WTC11 (cell line): Measurements from ENCODE around the gene GABRG3. TPM values are rescaled to one million over a fixed set of nuclear protein-coding genes. Genes with fewer than 3 reads are reported as not detected.

Experiments used
- ATAC-seq: fragments of 200-7000 bp; cut with Tn5 transposase; 2 replicates; pipeline ENCODE4 v1.10.0; 2021; ENCODE audit warnings: mild to moderate bottlenecking, moderate library complexity
- CTCF ChIA-PET: fragments of 300-600 bp; sonication (Branson Sonifier 250); formaldehyde crosslinking; loops from one replicate; lab custom pipeline; 2021; ENCODE audit warnings: antibody characterized with exemption; lab: Charles Lee
- POLR2A ChIA-PET: fragments of 350-600 bp; sonication (Branson Sonifier 250); formaldehyde crosslinking; loops from one replicate; lab custom pipeline; 2021; ENCODE audit warnings: antibody characterized with exemption; lab: Charles Lee
- DNase-seq: peaks from one replicate; pipeline ENCODE4 v3.0.0; 2021; ENCODE audit warnings: low spot score
- H3K27ac Mint-ChIP-seq: 2 replicates; pipeline ENCODE4 v1.8.0; 2021; ENCODE audit warnings: mixed read lengths
- H3K27me3 Mint-ChIP-seq: 2 replicates; pipeline ENCODE4 v1.8.0; 2021; ENCODE audit warnings: low read depth, mild to moderate bottlenecking, moderate library complexity, mixed read lengths
- H3K36me3 Mint-ChIP-seq: 2 replicates; pipeline ENCODE4 v1.8.0; 2021; ENCODE audit warnings: mixed read lengths
- H3K4me1 Mint-ChIP-seq: 2 replicates; pipeline ENCODE4 v1.8.0; 2022; ENCODE audit warnings: mixed read lengths
- H3K4me3 Mint-ChIP-seq: 2 replicates; pipeline ENCODE4 v1.8.0; 2021; ENCODE audit warnings: mild to moderate bottlenecking, moderate library complexity, mixed read lengths
- H3K9me3 Mint-ChIP-seq: 2 replicates; pipeline ENCODE4 v1.8.0; 2021; ENCODE audit warnings: mixed read lengths
- ATF3 ChIP-seq: sonication (generic); formaldehyde crosslinking; conservative IDR thresholded peaks from 2 replicates; pipeline ENCODE4 v1.8.1; 2022; ENCODE audit warnings: mild to moderate bottlenecking, missing genetic modification reagents
- E2F5 ChIP-seq: sonication (generic); formaldehyde crosslinking; IDR thresholded peaks from 2 replicates; pipeline ENCODE4 v1.8.1; 2022; ENCODE audit warnings: mild to moderate bottlenecking, moderate library complexity, missing genetic modification reagents
- ELF4 ChIP-seq: sonication (generic); formaldehyde crosslinking; IDR thresholded peaks from 2 replicates; pipeline ENCODE4 v1.8.1; 2022; ENCODE audit warnings: low read depth, mild to moderate bottlenecking, moderate library complexity, missing genetic modification reagents
- ETV6 ChIP-seq: sonication (generic); formaldehyde crosslinking; IDR thresholded peaks from 2 replicates; pipeline ENCODE4 v1.8.1; 2022; ENCODE audit warnings: mild to moderate bottlenecking, missing genetic modification reagents
- GABPB1 ChIP-seq: sonication (generic); formaldehyde crosslinking; IDR thresholded peaks from 2 replicates; pipeline ENCODE4 v1.8.1; 2023; ENCODE audit warnings: mild to moderate bottlenecking, missing genetic modification reagents
- JUN ChIP-seq: sonication (generic); formaldehyde crosslinking; IDR thresholded peaks from 2 replicates; pipeline ENCODE4 v1.8.0; 2023; ENCODE audit warnings: mild to moderate bottlenecking, missing genetic modification reagents
- MXD4 ChIP-seq: fragments of 250-450 bp; sonication (Bioruptor Pico); IDR thresholded peaks from 2 replicates; pipeline ENCODE4 v1.8.0; 2021; ENCODE audit warnings: mild to moderate bottlenecking, moderate library complexity, borderline replicate concordance
- MYBL2 ChIP-seq: sonication (generic); formaldehyde crosslinking; IDR thresholded peaks from 2 replicates; pipeline ENCODE4 v1.8.1; 2023; ENCODE audit warnings: mild to moderate bottlenecking, moderate library complexity, missing genetic modification reagents
- NR2C2 ChIP-seq: sonication (generic); formaldehyde crosslinking; IDR thresholded peaks from 2 replicates; pipeline ENCODE4 v1.8.0; 2022; ENCODE audit warnings: mild to moderate bottlenecking, missing genetic modification reagents
- NR3C1 ChIP-seq: sonication (generic); formaldehyde crosslinking; conservative IDR thresholded peaks from 2 replicates; pipeline ENCODE4 v1.8.1; 2023; ENCODE audit warnings: low read depth, mild to moderate bottlenecking, missing genetic modification reagents
- OVOL2 ChIP-seq: fragments of 250-450 bp; sonication (Bioruptor Pico); IDR thresholded peaks from 2 replicates; pipeline ENCODE4 v1.9.0; 2021; ENCODE audit warnings: mild to moderate bottlenecking, borderline replicate concordance
- PRDM15 ChIP-seq: sonication (generic); formaldehyde crosslinking; IDR thresholded peaks from 2 replicates; pipeline ENCODE4 v1.8.0; 2022; ENCODE audit warnings: missing genetic modification reagents
- RELA ChIP-seq: sonication (generic); formaldehyde crosslinking; IDR thresholded peaks from 2 replicates; pipeline ENCODE4 v1.8.1; 2022; ENCODE audit warnings: missing genetic modification reagents, mild to moderate bottlenecking, borderline replicate concordance
- SMAD3 ChIP-seq: sonication (generic); formaldehyde crosslinking; IDR thresholded peaks from 2 replicates; pipeline ENCODE4 v1.8.0; 2022; ENCODE audit warnings: missing genetic modification reagents, mild to moderate bottlenecking, borderline replicate concordance
- SMAD4 ChIP-seq: sonication (generic); formaldehyde crosslinking; IDR thresholded peaks from 2 replicates; pipeline ENCODE4 v1.8.0; 2022; ENCODE audit warnings: mild to moderate bottlenecking, missing genetic modification reagents
- SOX15 ChIP-seq: fragments of 250-450 bp; sonication (Bioruptor Pico); IDR thresholded peaks from 2 replicates; pipeline ENCODE4 v1.9.0; 2021; ENCODE audit warnings: mild to moderate bottlenecking
- TCF7 ChIP-seq: sonication (generic); formaldehyde crosslinking; IDR thresholded peaks from 2 replicates; pipeline ENCODE4 v1.8.0; 2022; ENCODE audit warnings: mild to moderate bottlenecking, low read depth, missing genetic modification reagents, moderate library complexity
- ZNF232 ChIP-seq: sonication (generic); formaldehyde crosslinking; IDR thresholded peaks from 2 replicates; pipeline ENCODE4 v1.8.0; 2022; ENCODE audit warnings: mild to moderate bottlenecking, missing genetic modification reagents
- ZNF317 ChIP-seq: sonication (generic); formaldehyde crosslinking; IDR thresholded peaks from 2 replicates; pipeline ENCODE4 v1.8.1; 2023; ENCODE audit warnings: low read depth, mild to moderate bottlenecking, moderate library complexity, missing genetic modification reagents, borderline replicate concordance
- ZNF671 ChIP-seq: fragments of 250-450 bp; sonication (Bioruptor Pico); IDR thresholded peaks from 2 replicates; pipeline ENCODE4 v1.8.0; 2021; ENCODE audit warnings: mild to moderate bottlenecking
- total RNA-seq: library from RNA; stranded (reverse); gene quantifications from 3 replicates; pipeline ENCODE4 v1.2.3, GENCODE V29; 2021
- TF ChIP-seq, protein P1 (sequence below): sonication (generic); formaldehyde crosslinking; IDR thresholded peaks from 2 replicates; pipeline ENCODE4 v1.8.0; 2022; ENCODE audit warnings: mild to moderate bottlenecking, missing genetic modification reagents
- TF ChIP-seq, protein P2 (sequence below): fragments of 250-450 bp; sonication (Bioruptor Pico); IDR thresholded peaks from 2 replicates; pipeline ENCODE4 v1.9.0; 2021; ENCODE audit warnings: mild to moderate bottlenecking

Gene GABRG3
- total RNA-seq, 1 experiment from 2014 or later, result 0.72 TPM

DNA sequence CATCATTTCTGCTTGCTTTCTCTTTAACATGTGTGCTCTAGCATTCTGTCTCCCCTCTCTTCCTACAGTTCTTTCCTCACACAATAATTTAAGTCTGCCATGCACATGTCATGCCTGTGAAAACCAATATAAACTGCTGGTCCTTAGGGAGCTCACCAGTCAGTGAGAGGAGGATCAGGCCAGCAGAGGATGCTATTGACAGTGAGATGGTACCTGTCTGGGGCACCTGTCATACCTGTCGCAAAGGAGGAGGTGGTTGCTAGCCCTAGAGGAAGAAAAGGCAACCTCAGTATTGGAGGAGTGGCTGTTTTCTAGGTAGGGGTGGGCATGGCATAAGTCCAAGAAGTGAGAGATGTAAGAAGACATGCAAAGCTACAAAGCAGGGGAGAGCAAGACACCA, 194.6 kb downstream of the GABRG3 start:
- Mint-ChIP-seq H3K4me3 (no peak overlapping the region), H3K27me3 (no peaks in the 10 kb centered on the region), H3K9me3 (peaks cover 6% of the 10 kb centered on the region), H3K4me1 (peaks cover 16% of the 10 kb centered on the region), H3K27ac (no peak overlapping the region), H3K36me3 (no peaks in the 10 kb centered on the region; the same call in 1 of the 2 replicates)
- ChIA-PET CTCF (interaction anchor here (2.9 kb wide), 1 partner anchor 193 kb away, joined by 21 read pairs; no protein-coding TSS in a partner anchor), POLR2A (no interaction called here)
- ATAC-seq (no peak; the same call in 1 of the 2 replicates), DNase-seq (no peak)
- no peak for TF ChIP-seq ZNF671 (CRISPR knock-in tag)
- no peak for TF ChIP-seq ZNF317 (CRISPR knock-in tag)
- TF ChIP-seq ATF3 (CRISPR knock-in tag), result no peak

GRCh38 chr15:27166917-27167316, 195.9 kb downstream of the GABRG3 start:
- Mint-ChIP-seq H3K27me3 (no peaks in the 10 kb centered on the region), H3K9me3 (no peaks in the 10 kb centered on the region; the same call in 1 of the 2 replicates), H3K4me1 (peaks cover 20% of the 10 kb centered on the region), H3K27ac (no peak overlapping the region), H3K4me3 (no peak overlapping the region), H3K36me3 (no peaks in the 10 kb centered on the region)
- TF ChIP-seq OVOL2 (CRISPR knock-in tag) (no peak), SMAD4 (no peak), E2F5 (CRISPR knock-in tag) (no peak), MYBL2 (CRISPR knock-in tag) (no peak), MXD4 (CRISPR knock-in tag) (no peak)
- ChIA-PET POLR2A (no interaction called here), CTCF (interaction anchor here (2.9 kb wide), 1 partner anchor 192 kb away, joined by 21 read pairs; no protein-coding TSS in a partner anchor)
- DNase-seq (no peak), ATAC-seq (no peak)

DNA sequence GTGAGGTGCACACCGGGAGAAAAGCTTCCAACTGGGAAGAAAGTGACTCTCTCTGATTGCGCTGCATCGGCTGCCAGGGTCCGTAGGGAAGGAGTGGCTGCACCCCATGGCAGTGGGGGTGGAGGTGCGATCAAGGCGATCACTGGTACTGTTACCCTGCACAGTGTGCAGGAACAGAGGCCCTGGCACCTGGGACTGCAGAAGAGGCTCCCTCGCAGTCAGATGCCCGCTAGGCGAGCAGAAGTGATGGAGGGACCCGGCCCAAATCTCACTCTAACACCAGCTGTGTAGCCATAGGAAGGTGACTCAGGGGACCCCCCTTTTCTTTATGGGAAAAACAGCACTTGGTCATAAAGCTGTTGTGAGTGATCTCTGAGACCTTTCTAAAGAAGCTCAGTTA, 196.8 kb downstream of the GABRG3 start:
- Mint-ChIP-seq H3K27ac (no peak overlapping the region), H3K9me3 (no peaks in the 10 kb centered on the region), H3K27me3 (no peaks in the 10 kb centered on the region; the same call in 1 of the 2 replicates), H3K36me3 (no peaks in the 10 kb centered on the region), H3K4me1 (peaks cover 28% of the 10 kb centered on the region), H3K4me3 (no peak overlapping the region)
- ChIA-PET CTCF (interaction anchor here (0.8 to 2.9 kb wide), 2 partner anchors 70 to 191 kb away, joined by 3 to 21 read pairs; no protein-coding TSS in a partner anchor), POLR2A (no interaction called here)
- no peak for ATAC-seq
- DNase-seq, result no peak
- TF ChIP-seq, protein P1, sequence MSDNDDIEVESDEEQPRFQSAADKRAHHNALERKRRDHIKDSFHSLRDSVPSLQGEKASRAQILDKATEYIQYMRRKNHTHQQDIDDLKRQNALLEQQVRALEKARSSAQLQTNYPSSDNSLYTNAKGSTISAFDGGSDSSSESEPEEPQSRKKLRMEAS (CRISPR knock-in tag), result no peak
- no peak for TF ChIP-seq NR2C2 (CRISPR knock-in tag)
- no peak for TF ChIP-seq RELA (CRISPR knock-in tag)
- TF ChIP-seq, all 79 proteins: peak for 0

DNA sequence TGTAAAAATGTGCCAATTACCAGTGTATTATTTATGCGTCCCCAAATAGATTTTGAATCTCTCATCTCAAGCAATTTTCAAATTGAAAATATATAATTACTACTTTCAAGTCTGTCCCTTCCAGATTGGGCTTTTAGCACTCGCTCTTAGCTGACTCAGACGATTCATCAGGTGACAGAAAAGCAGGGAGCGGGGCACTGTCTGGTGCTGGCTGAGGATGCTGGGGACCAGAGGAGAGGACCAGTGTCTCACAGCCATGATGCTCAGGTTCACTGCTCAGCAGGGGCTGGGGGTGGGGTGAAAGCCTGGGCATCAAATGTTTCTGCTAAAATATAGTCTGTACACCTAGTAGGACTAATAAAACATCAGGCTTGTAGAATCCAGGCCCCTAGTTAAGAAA, 199.9 kb downstream of the GABRG3 start:
- DNase-seq, result no peak
- H3K36me3 Mint-ChIP-seq, result no peaks in the 10 kb centered on the region
- peaks cover 4% of the 10 kb centered on the region; the same call in 1 of the 2 replicates for H3K9me3 Mint-ChIP-seq
- no peak for ATAC-seq
- H3K27ac Mint-ChIP-seq, result no peak overlapping the region
- H3K4me1 Mint-ChIP-seq, result peaks cover 51% of the 10 kb centered on the region
- H3K4me3 Mint-ChIP-seq, result no peak overlapping the region
- ChIA-PET CTCF (interaction anchor here (1.5 kb wide), 1 partner anchor 111 kb away, joined by 3 read pairs; no protein-coding TSS in a partner anchor), POLR2A (no interaction called here)
- H3K27me3 Mint-ChIP-seq, result peaks cover 13% of the 10 kb centered on the region
- TF ChIP-seq JUN (CRISPR knock-in tag) (no peak), TCF7 (no peak), ETV6 (CRISPR knock-in tag) (no peak), SOX15 (CRISPR knock-in tag) (no peak), NR3C1 (CRISPR knock-in tag) (no peak), SMAD3 (no peak), ELF4 (no peak), OVOL2 (CRISPR knock-in tag) (no peak), PRDM15 (CRISPR knock-in tag) (no peak), ZNF232 (CRISPR knock-in tag) (no peak), GABPB1 (no peak)
- TF ChIP-seq, protein P2, sequence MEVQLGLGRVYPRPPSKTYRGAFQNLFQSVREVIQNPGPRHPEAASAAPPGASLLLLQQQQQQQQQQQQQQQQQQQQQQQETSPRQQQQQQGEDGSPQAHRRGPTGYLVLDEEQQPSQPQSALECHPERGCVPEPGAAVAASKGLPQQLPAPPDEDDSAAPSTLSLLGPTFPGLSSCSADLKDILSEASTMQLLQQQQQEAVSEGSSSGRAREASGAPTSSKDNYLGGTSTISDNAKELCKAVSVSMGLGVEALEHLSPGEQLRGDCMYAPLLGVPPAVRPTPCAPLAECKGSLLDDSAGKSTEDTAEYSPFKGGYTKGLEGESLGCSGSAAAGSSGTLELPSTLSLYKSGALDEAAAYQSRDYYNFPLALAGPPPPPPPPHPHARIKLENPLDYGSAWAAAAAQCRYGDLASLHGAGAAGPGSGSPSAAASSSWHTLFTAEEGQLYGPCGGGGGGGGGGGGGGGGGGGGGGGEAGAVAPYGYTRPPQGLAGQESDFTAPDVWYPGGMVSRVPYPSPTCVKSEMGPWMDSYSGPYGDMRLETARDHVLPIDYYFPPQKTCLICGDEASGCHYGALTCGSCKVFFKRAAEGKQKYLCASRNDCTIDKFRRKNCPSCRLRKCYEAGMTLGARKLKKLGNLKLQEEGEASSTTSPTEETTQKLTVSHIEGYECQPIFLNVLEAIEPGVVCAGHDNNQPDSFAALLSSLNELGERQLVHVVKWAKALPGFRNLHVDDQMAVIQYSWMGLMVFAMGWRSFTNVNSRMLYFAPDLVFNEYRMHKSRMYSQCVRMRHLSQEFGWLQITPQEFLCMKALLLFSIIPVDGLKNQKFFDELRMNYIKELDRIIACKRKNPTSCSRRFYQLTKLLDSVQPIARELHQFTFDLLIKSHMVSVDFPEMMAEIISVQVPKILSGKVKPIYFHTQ (CRISPR knock-in tag), result no peak
